ENCODE measurements around the gene SUCLG2.

The SUCLG2 gene

DNA sequence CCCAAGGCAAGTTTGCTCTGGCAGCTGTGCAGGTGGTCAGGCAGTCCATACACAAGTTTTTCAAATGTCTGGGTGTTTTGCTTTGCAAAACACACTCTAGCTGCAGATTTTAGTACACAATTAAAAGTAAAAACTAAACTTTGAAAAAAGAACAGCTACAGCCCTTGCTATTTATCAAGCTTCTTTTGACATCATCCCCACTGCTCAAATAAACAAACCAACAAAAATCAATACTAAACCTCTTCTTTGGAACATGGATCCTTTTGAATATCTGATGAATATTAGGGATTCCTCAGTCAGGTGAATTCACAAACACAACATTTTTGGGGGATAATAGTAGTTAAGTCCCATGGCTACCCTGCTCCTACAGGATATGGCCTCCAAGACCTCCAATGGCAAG lies 249.2 kb downstream of the SUCLG2 start:
- POLR2A ChIA-PET (ENCODE audit: low non-redundant PET) = no interaction called here
- TF ChIP-seq, protein P1, sequence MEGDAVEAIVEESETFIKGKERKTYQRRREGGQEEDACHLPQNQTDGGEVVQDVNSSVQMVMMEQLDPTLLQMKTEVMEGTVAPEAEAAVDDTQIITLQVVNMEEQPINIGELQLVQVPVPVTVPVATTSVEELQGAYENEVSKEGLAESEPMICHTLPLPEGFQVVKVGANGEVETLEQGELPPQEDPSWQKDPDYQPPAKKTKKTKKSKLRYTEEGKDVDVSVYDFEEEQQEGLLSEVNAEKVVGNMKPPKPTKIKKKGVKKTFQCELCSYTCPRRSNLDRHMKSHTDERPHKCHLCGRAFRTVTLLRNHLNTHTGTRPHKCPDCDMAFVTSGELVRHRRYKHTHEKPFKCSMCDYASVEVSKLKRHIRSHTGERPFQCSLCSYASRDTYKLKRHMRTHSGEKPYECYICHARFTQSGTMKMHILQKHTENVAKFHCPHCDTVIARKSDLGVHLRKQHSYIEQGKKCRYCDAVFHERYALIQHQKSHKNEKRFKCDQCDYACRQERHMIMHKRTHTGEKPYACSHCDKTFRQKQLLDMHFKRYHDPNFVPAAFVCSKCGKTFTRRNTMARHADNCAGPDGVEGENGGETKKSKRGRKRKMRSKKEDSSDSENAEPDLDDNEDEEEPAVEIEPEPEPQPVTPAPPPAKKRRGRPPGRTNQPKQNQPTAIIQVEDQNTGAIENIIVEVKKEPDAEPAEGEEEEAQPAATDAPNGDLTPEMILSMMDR (conservative IDR thresholded peaks at IDR 0.05; ENCODE audit: low read depth) = no peak
- DNase-seq (ENCODE audit: low spot score) = no peak
- no peak overlapping the region for H3K27ac ChIP-seq
- CTCF ChIA-PET = no interaction called here

DNA sequence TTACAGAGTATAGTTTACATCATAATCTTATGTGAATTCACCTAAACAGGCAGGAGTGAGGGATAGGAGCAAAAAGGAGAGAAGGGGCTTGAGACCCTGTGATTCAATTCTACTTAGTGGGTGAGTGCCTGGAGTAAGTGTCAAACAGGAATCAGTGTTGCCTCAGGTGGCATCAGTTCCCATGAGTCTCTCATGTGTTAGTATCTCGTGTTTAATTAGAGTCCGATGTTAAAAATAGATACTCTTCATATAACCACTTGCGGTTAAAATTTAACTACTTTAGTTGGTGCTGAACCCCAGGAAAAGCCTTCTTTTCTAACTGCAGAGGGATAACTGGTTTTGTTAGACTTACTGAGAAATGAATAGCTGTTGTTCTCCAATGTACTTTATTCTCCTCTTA lies 251.5 kb downstream of the SUCLG2 start:
- no peak overlapping the region for H3K27ac ChIP-seq
- CTCF ChIA-PET = no interaction called here
- POLR2A ChIA-PET (ENCODE audit: low non-redundant PET) = no interaction called here
- no peak for DNase-seq (ENCODE audit: low spot score)
- TF ChIP-seq, protein P1 (conservative IDR thresholded peaks at IDR 0.05; ENCODE audit: low read depth) = no peak

DNA sequence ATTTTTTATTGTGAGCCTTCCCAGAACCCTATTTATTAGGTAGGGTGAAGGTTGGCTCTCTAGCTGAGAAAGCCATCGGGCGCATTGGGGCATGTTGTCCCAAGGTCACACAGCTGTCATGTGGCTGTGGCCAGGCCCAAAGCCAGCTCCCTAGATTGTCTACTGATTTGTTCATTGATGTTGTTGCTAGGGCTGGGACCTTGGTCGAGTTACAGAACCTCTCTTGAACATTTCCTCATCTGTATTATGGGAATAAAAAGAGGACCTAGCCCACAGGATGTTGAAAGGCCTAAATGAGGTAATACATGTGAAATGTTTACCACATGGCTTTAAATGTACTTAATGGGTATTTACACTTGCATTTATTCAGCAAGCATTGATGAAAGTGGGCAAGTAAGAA lies 252.5 kb downstream of the SUCLG2 start:
- H3K27ac ChIP-seq = no peak overlapping the region
- no peak for DNase-seq (ENCODE audit: low spot score)
- ChIA-PET CTCF (no interaction called here), POLR2A (ENCODE audit: low non-redundant PET) (no interaction called here)
- TF ChIP-seq, protein P1 (conservative IDR thresholded peaks at IDR 0.05; ENCODE audit: low read depth) = no peak

DNA sequence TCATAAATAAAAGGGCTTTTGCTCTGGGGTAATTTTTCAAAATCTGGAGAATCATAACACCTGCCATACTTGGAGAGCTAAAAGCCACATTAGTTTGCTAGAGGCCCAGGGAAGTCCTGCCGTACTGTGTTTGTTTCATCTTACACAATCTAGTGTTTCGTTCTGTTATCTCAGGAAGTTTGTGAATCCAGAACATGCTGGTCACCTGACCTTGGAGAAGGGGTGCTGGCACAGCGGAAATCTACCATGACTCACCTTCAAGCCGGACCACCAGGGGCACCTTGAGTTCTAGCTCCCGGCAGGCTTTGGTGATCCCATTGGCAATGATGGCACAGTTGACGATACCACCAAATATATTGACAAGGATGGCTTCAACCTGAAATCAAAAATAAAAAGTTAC lies 253.9 kb downstream of the SUCLG2 start:
- TF ChIP-seq, protein P1 (conservative IDR thresholded peaks at IDR 0.05; ENCODE audit: low read depth) = no peak
- CTCF ChIA-PET = no interaction called here
- H3K27ac ChIP-seq = no peak overlapping the region
- POLR2A ChIA-PET (ENCODE audit: low non-redundant PET) = no interaction called here
- no peak for DNase-seq (ENCODE audit: low spot score)

DNA sequence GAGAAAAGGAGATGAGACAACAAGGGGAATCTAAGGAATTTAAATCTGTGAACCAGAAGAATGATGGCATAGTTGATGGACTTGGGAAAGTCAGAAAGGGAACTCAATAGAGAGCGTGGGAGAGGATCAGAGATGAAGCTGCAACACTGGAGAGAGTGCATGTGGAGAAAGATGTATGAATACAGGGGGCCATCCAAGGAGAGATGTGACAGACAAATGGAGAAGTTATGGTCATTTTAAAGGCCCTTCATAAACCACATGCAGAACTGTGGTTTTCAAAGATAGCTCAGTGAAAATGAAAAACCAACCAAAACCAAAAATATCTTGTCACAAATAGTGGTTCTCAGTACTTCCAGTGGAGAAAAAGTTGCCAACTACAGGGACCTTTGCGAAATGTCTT lies 265.2 kb downstream of the SUCLG2 start:
- ChIA-PET POLR2A (ENCODE audit: low non-redundant PET) (no interaction called here), CTCF (no interaction called here)
- H3K27ac ChIP-seq = no peak overlapping the region
- TF ChIP-seq, protein P1 (conservative IDR thresholded peaks at IDR 0.05; ENCODE audit: low read depth) = no peak
- no peak for DNase-seq (ENCODE audit: low spot score)

DNA sequence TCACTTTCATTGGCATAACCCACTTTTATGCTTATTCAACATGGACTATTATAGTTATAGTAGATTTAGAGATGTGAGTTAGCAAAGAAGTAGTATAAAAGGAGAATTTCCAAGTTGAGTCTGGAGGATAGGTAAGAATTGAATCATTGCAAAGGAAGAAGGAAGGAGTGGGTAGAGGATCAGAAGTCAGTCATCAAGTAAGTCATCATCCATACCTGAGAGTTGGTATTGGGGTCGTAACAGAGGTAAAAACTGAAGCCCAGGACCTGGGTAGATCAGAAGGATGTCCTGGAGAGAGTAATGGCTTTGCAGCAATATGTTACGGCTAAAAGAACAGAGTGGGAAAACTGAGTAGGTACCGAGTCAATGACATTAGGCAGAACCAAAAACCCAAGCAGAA lies 265.7 kb downstream of the SUCLG2 start:
- TF ChIP-seq, protein P1 (conservative IDR thresholded peaks at IDR 0.05; ENCODE audit: low read depth) = no peak
- H3K27ac ChIP-seq = no peak overlapping the region
- ChIA-PET CTCF (no interaction called here), POLR2A (ENCODE audit: low non-redundant PET) (no interaction called here)
- no peak for DNase-seq (ENCODE audit: low spot score)

DNA sequence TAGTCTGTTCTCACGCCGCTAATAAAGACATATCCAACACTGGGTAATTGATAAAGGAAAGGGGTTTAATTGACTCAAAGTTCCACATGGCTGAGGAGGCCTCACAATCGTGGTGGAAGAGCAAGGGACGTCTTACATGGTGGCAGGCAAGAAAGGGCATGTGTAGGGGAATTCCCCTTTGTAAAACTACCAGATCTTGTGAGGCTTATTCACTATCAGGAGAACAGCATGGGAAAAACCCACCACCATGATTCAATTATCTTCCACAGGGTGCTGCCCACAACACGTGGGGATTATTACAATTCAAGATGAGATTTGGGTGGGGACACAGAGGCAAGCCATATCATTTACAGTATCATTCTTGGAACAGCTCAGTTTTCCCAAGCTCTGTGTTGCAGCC lies 268.0 kb downstream of the SUCLG2 start:
- no peak for DNase-seq (ENCODE audit: low spot score)
- TF ChIP-seq, protein P1 (conservative IDR thresholded peaks at IDR 0.05; ENCODE audit: low read depth) = no peak
- CTCF ChIA-PET = interaction anchor here (0.6 kb wide), 1 partner anchor 88 kb away, joined by 3 read pairs; no protein-coding TSS in a partner anchor
- POLR2A ChIA-PET (ENCODE audit: low non-redundant PET) = no interaction called here
- no peak overlapping the region for H3K27ac ChIP-seq
